TTC549 (cell line): ENCODE measurements around the gene HIRA.

Source experiments
- FAIRE-seq: peaks from 2 replicates; lab custom pipeline; 2012; peaks lifted over from hg19 to GRCh38; lab: Jason Lieb, UNC

The HIRA gene

DNA sequence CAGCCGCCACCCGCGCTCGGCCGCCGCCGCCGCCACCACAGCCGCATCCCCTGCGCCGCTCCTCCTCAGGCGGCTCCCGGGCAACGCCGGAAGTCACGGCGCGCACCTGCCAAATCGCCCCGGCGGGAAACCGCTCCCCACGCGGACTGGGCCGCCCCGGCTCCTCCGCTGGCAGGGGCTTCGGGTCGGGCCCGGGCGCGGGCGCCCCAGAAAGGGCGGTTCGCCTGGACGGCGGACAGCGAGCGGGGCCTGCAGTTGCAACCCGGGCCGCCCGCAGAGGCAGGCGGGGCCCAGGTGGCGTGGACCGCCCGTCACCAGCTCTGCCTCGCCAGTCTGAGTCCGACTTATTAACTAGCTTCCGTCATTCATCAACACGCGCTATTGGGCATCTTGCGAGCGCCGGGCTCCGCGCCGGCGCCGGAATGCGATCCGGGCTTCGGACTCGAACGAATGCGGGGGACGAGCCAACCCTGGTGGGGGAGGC, at the start of gene HIRA:
Gene HIRA, minus strand, starts transcription at position 85 of the 484 bp plus-strand sequence. CDS start 257 bp downstream, outside the sequence.
- no peak for FAIRE-seq

DNA sequence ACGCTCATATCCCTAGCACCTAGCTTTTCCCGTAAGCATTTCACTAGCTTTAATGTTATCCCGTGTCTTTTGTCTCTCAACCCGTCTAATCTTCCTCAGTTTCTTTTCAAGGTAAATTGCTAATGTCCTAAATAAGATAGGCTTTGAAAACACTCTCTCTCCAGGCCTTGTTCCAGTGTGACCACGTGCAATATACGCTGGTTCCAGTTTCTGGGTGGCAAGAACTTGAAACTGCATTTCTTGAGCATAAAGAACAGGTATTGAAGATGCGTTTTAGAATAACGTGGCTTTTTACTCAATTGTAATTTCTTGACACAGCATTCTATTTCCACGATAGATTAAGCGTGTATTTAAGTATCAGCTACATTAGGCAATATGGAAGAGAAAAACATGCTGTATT, 49.3 kb upstream of the HIRA start:
- FAIRE-seq, result no peak

DNA sequence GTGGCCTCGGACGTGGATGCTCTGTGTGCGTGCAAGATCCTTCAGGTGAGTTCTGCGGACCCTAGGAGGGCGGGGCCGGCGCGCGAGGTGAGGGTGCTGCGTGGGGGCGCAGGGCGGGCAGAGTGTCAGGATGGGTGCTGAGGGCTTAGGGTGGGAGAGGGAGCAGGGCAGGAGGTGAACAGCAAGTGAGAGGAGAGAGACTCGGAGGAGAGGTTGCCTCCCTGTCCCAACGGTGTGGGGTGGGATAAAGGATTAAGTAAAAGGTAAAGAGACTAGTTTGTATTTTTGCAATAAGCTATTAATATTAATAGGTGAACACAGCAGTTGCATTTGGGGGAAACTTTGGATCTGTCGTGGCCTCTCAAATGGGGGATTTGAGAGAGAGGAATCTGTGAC, 48.6 kb upstream of the HIRA start:
- FAIRE-seq, result no peak

DNA sequence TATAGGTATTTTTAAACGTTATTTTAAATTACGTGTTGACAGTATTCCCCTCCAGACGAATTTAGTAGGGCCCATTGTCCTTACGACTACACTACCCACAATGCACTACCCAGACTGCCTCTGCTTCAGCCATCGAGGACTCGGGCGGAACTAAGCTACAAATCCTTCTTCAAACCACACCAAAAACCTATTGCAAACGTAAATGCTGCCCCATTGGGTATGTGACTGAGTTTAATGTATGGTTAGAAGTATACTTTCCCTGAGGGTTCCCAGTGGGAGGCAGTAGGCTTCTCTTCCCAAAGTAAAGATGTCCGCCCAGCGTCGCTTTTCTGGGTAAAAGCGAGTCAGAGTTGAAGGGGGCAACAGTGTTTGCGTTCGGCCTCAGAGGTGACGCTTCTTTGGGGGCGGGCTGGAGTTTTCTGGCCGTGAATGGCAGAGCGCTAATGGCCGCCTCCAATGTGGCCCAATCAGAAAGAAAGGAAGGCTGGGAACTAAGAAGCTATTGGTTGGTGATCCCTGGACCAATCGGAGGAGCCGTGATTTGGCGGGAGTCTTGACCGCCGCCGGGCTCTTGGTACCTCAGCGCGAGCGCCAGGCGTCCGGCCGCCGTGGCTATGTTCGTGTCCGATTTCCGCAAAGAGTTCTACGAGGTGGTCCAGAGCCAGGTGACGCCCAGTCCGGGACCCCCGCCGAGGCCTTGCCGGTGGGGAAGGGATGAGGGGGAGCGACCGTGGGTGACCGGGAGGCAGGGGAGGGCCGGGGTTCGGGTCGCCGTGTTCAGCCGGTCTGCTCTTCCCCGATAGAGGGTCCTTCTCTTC, 48.0 kb upstream of the HIRA start, which contains the start of gene CDC45:
Gene CDC45, plus strand, starts transcription at position 566 of the 818 bp plus-strand sequence. Its CDS starts 49 bp downstream, at position 615.
- peak; percentile 93 for FAIRE-seq

DNA sequence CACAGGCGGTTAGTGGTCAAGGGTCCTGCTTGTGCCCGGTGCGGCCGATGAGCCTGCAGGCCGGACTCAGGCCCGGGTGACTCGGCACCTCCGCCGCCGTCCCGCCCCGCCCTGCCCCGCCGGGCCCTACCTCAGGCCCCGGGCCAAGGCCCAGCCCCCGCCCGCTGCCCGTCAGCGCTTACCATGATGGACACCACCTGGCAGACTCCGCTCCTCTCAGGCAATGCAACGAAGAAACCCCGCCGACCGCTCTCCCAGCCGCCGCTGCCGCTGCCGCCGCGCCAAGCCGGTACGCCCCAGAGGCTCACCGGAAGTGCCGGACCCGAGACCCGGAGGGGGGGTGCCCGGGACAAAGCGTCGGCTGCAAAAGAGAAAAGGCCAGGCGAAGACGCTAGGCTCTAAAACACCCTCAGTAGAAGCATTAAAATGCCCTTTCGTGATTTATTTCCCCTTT, 47.4 kb upstream of the HIRA start, which contains the start of gene UFD1:
Gene UFD1, minus strand, starts transcription at position 293 of the 454 bp plus-strand sequence. Its CDS starts 108 bp downstream, at position 185.
- no peak for FAIRE-seq

GRCh38 chr22:19478045-19478900, 46.7 kb upstream of the HIRA start:
- no peak for FAIRE-seq

GRCh38 chr22:19477321-19478044, 46.0 kb upstream of the HIRA start:
- no peak for FAIRE-seq

- FAIRE-seq, result no peak
Measured at GRCh38 chr22:19476023-19476422, 44.5 kb upstream of the HIRA start.

- FAIRE-seq, result no peak
Measured at GRCh38 chr22:19473578-19473977, 42.0 kb upstream of the HIRA start.

GRCh38 chr22:19472233-19472632, 40.7 kb upstream of the HIRA start:
- no peak for FAIRE-seq

DNA sequence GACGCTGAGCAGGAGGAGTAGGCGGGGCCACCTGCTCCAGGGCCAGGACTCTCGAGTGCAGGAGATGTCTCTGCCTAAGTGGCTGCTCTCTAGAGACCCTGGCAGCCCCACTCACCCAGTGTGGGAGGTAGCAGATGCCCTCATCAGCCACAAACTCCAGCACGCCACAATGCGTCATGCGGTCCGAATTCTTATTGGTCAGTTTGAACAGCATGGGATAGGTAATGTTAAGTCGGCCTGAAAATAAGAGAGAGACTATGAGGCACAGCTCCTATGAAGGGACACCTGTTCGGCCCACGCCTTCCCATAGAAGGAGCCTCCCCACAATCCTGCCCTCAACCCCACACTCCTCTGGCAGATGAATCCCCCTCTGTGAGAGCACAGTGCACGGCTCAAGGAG, 40.0 kb upstream of the HIRA start:
- FAIRE-seq, result no peak

GRCh38 chr22:19470010-19470409, 38.5 kb upstream of the HIRA start:
- FAIRE-seq, result no peak

GRCh38 chr22:19469421-19469820, 37.9 kb upstream of the HIRA start:
- FAIRE-seq, result no peak

DNA sequence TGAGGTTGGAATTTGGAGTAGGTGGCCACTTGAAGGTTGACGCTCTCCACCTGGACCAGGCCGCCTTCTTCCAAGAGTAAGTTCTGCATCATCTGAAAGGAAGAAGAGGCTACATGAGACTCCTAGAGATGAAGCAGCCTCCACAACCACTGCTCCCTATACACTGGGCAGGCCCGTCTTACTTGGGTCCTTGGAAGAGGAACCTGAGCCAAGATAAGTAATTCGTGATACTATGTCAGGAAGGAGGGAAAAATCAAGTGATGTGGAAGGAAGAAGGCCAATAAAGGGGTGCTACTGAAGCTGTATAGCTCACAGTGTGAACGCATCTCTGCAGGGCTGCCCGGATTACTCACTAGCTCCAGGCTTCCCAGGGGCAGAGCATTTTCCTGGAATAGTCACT, 36.4 kb upstream of the HIRA start:
- no peak for FAIRE-seq

DNA sequence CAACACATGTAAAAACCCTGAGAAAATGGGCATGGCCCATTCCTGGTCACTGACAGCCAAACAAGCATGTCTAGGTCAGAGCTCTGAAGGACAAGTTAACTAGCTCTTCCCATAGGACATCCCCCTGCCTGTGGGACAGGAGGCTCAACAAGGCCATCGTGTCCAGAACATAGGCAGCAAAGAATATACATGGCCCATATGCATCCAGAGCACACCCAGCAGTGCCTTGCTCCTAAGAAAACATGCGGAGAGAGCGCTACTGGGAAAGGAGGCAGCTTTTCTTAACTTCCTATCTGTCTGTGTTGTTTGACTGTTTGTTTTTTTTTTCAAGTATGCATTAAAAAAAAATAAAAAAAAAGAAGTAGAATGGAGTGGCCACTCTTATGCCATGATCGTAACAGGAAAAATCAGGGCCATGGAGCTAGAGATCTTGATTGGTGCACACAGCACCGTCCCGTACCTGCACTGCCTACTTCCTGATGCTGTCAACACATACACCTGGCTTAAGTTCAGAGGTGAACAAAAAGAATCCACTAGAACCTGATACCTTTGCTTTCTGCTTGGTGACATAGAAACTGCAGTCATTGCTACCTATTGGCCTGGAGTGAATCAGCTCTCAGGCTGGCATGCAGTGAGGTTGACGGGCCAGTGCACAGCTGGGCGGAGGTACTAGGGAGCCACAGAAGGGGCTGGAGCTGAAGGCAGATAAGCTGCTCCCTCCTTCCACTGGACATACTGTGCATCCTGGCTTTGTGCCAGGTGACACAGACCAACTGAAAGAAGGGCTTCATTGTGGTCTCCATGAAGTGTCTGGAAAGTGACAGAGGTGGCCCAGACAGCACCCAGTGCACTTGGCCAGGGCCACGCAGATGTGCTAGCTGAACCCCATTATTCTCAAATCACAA, 35.6 kb upstream of the HIRA start:
- FAIRE-seq, result no peak

GRCh38 chr22:19466126-19466716, 34.7 kb upstream of the HIRA start:
- no peak for FAIRE-seq

DNA sequence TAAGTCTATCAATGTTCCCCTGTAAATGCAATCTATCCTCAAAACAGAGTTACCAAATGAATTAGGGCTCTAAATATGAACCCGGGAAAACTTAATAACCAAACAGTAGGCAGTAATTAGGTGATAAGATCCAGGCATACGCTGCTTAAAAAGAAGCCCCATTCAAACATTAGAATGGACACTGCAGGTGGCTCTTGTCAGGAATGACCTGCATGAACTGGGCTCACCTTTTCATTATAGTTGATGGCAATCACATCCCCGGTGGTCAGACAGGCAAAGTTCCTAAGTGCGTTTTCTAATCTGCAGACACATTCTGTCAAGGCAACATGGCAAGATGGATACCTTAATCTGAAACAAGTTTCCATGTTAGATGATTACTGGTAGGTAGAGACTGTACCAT, 33.4 kb upstream of the HIRA start:
- no peak for FAIRE-seq

DNA sequence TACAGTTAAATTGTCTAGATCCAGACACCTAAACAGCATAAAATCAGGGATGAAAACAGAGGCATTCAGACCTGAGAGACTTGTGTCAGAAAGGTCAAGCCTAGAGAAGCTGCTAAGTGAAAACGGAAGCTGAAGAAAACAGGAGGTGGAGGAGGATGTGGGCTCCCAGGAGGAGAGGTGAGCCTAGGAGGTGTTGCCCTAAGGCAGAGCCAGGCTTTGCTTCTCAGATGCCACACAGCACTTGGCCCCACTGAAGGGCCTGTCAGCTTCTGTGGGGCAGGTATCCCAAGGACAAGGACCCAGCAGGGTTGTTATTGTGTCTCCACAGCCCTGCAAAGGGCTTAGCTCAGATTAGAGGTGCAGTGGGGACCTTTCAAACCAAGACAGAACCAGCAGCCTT, 33.0 kb upstream of the HIRA start:
- FAIRE-seq, result no peak

- FAIRE-seq, result no peak
Measured at GRCh38 chr22:19463491-19464469, 32.2 kb upstream of the HIRA start.
